ACHN (cell line): ENCODE results near the gene SLC16A3.
"Not testable (repeated sequence)": the region's sequence is repeated elsewhere in the genome, so short reads cannot be mapped to it uniquely, and the experiment has no call there.

Source experiments
- DNase-seq: peaks from one replicate; pipeline ENCODE4 v3.0.0-alpha.2; 2015
- in situ Hi-C: cut with HindIII; loops from 2 replicates; pipeline ENCODE4 v1.10.0; 2017; ENCODE audit warnings: low sequenced_read_pairs, low pct_ligation_motif_present, low pct_unique_long_range_greater_than_20kb

SLC16A3 gene

DNA sequence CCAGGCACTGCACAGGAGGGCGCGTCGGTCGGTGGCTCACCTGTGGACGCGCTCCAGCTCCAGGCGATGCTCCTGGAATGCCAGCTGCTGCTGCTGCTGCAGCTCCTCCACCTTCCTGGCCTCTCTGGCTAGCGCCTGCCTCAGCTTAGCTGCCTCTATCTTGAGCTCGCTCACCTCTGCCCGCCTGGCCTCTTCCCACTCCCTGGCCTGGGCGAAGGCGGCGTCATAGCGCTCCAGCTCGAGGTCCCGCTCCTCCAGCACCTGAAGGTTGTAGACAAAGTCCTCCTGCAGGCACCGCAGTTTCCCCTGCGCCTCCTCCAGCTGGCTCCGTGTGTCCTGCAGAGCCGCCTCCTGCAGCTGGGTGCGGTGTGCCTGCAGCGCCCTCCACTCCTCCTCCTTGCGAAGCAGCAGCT is 27.3 kb upstream of the SLC16A3 start:
- no peak for DNase-seq
- in situ Hi-C loops = no loop called here

DNA sequence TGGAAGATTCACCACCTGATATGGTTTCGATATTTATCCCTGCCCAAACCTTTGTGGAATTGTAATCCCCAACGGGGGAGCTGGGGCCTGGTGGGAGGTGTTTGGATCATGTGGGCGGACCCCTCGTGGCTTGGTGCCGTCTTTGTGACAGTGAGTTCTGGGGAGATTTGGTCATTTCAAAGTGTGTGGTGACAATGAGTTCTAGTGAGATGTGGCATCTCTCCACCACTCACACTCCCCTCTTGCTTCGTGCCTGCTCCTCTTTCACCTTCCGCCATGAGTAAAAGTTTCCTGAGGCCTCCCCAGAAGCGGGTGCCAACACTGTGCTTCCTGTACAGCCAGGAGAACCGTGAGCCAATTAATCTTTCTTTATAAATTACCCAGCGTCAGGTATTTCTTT is 25.9 kb upstream of the SLC16A3 start:
- in situ Hi-C loops = no loop called here

GRCh38 chr17:82203920-82204319 is 24.9 kb upstream of the SLC16A3 start:
- no peak for DNase-seq
- in situ Hi-C loops = no loop called here

More for the DNA sequence above, 25.9 kb upstream of the SLC16A3 start:
- no peak for DNase-seq

- peak; percentile 88 for DNase-seq
- in situ Hi-C loops = no loop called here
Measured at GRCh38 chr17:82204831-82205719, 23.8 kb upstream of the SLC16A3 start.

DNA sequence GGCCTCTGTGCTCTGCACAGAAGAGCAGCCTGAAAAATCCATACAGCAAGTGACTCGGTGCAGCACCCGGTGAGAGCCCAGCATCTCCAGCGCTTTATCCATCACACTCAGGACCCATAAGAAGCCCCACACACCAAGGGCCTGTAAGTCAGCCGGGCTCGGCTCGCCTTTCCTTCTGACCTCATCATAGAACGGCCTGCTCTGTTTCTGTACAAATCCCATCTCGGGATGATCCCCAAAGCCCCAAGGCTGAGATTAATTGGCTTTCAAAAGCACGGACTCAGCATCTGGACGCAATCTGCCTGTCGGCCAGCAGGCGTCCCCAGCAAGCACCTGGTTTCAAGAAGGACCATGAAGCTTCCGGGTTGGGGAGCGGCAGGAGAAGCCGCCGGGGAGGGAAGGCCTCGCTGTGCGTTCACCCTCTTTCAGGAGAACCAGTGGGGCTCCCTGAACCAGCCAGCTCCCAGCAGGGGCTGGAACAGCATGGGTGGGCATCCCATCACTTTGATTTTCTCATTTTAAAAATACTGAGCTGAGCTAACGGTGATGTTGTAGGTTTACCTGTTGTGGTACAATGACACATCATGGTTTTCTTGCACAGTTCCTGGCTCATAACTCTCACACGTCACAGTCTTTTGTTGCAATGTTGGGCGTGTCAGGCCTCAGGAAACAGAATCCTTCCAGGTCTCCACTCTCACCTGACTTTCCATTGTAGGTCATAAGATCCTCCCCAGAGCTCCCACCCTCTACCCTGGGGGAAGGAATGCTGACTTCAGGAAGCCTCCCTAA is 22.9 kb upstream of the SLC16A3 start:
- in situ Hi-C loops = no loop called here

GRCh38 chr17:82210655-82211054 is 18.2 kb upstream of the SLC16A3 start:
- DNase-seq, in situ Hi-C loops: not testable (repeated sequence)

More for the DNA sequence above, 22.9 kb upstream of the SLC16A3 start:
- DNase-seq = peak; percentile 88

GRCh38 chr17:82212331-82213250 is 16.3 kb upstream of the SLC16A3 start, which contains the start of gene CCDC57:
CCDC57 (minus strand) TSS chr17:82212842; CDS start chr17:82201944, 10,898 bp downstream.
- in situ Hi-C loops = no loop called here
- DNase-seq = peak; percentile 89

DNA sequence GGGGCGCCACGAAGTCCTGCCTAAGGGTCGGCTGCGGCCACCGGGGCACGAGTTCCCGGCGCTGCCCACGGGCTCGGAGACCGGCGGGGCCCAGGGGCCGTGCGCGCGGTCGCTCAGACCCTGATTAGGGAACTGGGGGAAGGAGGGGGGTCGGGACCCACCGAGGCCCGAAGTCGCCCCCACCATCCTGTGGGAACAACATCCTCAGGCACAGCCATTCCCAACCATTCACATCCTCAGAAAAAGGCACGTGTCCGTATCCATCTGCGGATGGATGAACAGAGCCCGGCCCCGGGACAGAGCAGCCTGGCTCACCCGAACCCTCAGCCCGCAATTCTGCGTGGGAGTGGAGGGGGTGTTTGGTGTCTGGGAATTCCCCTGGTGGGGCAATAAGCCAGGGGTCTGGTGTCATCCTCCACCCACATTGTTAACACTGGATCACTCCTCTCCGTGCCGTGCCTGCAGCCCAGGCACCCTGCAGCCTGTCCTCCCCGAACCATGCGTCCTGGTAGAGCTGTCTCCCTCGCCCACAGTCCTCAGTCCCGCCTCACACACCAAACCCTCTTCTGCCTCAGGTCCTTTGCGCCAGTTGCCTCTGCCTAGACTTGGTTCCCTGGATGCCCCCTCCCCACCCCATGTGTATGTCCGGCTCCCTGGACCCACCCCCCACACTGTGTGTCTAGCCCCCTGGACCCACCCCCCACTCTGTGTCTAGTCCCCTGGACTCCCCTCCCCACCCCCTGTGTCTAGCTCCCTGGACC is 15.4 kb upstream of the SLC16A3 start:
- in situ Hi-C loops = no loop called here
- DNase-seq = peak; percentile 75

GRCh38 chr17:82214012-82214628 is 14.7 kb upstream of the SLC16A3 start:
- in situ Hi-C loops = no loop called here
- DNase-seq = no peak

- in situ Hi-C loops = no loop called here
- DNase-seq = no peak
Measured at GRCh38 chr17:82215095-82215971, 13.5 kb upstream of the SLC16A3 start.

DNA sequence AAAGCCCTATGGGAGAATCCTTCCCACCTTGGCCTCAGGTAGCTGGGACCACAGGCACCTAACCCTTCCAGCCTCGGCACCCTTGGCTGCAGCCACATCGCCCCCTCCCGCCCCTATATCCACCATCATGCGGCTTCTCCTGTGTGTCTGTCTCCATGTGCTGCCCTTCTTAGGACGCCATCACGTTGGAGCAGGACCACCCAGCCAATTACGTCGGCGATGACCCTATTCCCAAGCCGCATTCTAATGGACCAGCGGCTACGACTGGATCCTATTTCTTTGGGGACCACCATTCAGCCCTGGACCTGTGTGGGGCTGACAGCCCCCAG is 12.9 kb upstream of the SLC16A3 start:
- in situ Hi-C loops = no loop called here
- DNase-seq = no peak

- peak; percentile 61 for DNase-seq
- in situ Hi-C loops = no loop called here
Measured at GRCh38 chr17:82216301-82217119, 12.3 kb upstream of the SLC16A3 start.

DNA sequence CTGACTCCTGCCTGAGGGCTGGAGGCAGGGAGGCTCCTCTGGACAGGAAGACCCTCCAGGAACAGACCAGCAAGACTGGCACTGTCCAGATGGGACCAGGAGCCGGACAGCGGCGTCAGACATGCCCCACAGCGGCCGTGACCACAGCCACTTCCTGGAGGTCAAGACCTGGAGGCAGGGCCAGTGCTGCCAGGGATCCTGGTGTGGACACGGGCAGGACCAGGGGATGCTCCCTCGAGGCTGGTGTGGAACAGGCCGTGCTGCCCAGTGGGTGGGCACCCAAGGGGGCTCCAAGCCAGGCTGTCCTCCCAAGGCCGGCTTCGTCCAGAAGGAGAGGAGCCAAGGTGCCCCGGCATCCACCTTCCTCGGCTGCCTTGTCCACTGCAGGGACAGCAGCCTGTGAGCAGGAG is 11.7 kb upstream of the SLC16A3 start:
- in situ Hi-C loops = no loop called here
- peak; percentile 45 for DNase-seq

DNA sequence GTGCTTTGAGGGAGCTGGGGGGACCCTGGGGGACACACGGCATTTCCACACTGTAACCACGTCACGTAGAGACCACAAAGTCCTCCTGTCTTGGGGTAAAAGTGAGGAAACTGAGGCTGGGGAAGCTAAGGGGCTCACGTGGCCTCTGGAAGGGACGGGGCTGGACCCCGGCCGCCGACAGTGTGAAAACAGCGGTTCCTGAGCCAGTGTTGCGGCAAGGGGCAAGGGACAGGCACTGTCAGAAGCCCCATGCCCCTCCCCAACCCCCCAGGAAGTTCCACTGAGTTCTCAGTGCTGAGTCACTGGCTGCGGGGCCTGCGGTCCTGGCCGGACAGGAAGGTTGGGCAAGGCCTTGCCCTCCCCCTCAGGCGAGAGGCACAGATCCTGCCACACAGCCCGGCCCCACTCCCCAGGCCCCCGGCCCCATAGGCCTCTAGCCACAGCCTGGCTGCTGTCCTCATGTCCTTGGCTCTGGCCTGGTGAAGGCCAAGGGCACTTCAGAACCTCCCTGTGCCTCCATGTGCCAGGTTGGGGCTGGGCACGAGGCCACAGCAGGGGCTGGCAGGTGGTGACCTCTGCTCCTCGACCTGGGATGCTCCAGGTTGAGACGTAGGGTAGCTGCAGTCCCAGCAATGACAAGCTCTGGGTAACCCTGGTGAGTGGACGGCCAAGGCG is 11.2 kb upstream of the SLC16A3 start:
- DNase-seq = peak; percentile 90
- in situ Hi-C loops = no loop called here

GRCh38 chr17:82218349-82219075 is 10.3 kb upstream of the SLC16A3 start:
- DNase-seq = no peak
- in situ Hi-C loops = no loop called here
